Effector memory CD4-positive, alpha-beta T cell (primary cell): ENCODE measurements around the gene SAMD1.

Experiments used
- DNase-seq, 3 donors: peaks; one replicate each; pipeline ENCODE4 v3.0.0-alpha.2; 2020
- H3K27ac ChIP-seq: 2 replicates; pipeline ENCODE4 v1.7.0; 2013; ENCODE audit warnings: mild to moderate bottlenecking, low read length, moderate library complexity; ENCODE audit not compliant: insufficient read depth, poor library complexity, severe bottlenecking
- H3K27me3 ChIP-seq: replicated peaks from 2 replicates; pipeline ENCODE4 v1.7.0; 2013; ENCODE audit warnings: mild to moderate bottlenecking, low read length; ENCODE audit not compliant: insufficient read depth, control insufficient read depth, poor library complexity, severe bottlenecking
- H3K36me3 ChIP-seq: 2 replicates; pipeline ENCODE4 v1.7.0; 2013; ENCODE audit warnings: mild to moderate bottlenecking, low read length, moderate library complexity; ENCODE audit not compliant: control insufficient read depth, insufficient read depth
- H3K4me1 ChIP-seq: 2 replicates; pipeline ENCODE4 v1.7.0; 2013; ENCODE audit warnings: low read length, mild to moderate bottlenecking; ENCODE audit not compliant: control insufficient read depth, insufficient read depth, poor library complexity, severe bottlenecking
- H3K4me3 ChIP-seq: 2 replicates; pipeline ENCODE4 v1.7.0; 2013; ENCODE audit warnings: low read length, low read depth, mild to moderate bottlenecking; ENCODE audit not compliant: insufficient read depth, poor library complexity, severe bottlenecking
- H3K9me3 ChIP-seq: 2 replicates; pipeline ENCODE4 v1.7.0; 2013; ENCODE audit warnings: mild to moderate bottlenecking, low read length, moderate library complexity; ENCODE audit not compliant: control insufficient read depth

Gene SAMD1

DNA sequence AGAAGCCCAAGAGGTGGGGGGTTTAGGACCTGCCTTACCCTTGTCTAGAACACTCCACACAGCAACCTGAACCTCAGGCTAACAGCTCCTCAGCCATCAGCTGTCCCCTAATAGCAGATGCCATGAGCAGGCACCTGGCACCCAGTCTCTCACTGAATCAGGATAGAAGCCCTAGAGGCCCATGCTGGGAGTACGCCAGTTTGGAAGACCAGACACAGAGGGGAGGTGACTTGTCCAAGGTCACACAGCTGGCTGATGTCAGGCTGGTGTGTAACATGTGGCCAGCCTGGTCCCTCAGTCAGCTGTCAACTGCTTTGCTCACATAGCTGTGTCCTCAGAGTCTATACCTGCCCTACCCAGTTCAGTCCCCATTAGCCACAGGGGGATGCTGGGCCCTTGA lies 12.8 kb upstream of the SAMD1 start:
- H3K27ac ChIP-seq = no peak overlapping the region
- no peaks in the 10 kb centered on the region for H3K27me3 ChIP-seq
- no peaks in the 10 kb centered on the region for H3K4me1 ChIP-seq
- DNase-seq = no peak
- no peaks in the 10 kb centered on the region for H3K9me3 ChIP-seq
- no peak overlapping the region for H3K4me3 ChIP-seq
- peaks cover 33% of the 10 kb centered on the region for H3K36me3 ChIP-seq

- H3K27me3 ChIP-seq = no peaks in the 10 kb centered on the region
- H3K4me3 ChIP-seq = no peak overlapping the region
- peaks cover 37% of the 10 kb centered on the region for H3K36me3 ChIP-seq
- no peaks in the 10 kb centered on the region for H3K9me3 ChIP-seq
- H3K27ac ChIP-seq = no peak overlapping the region
- no peak for DNase-seq
- H3K4me1 ChIP-seq = no peaks in the 10 kb centered on the region
Observed at GRCh38 chr19:14102756-14103155, 12.2 kb upstream of the SAMD1 start.

DNA sequence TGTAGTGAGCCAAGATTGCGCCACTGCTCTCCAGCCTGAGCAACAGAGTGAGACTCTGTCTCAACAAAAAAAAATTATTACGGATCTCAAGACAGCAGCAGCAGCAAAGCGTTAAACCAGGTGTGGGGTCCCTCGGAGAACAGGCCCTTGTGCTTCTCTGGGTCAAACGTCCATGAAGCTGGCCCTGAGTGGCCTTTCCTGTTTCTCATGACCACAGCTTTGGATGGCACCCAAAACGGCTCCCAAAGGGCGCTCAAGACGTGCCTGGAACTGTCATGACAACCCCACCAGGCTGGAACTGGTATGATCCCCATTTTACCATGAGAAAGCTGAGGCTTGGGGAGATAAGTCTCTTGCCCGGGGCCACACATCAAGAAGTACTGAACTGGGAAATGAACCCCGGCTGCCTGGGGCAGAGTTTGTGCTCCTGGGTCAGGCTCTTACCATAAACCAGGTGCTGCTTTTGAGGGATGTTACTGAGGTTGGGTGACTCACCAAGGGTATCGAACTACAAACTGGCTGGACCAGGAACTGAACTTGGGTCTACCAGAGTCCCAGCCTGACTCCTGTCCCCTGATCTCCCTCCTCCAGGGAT lies 11.6 kb upstream of the SAMD1 start:
- no peak overlapping the region for H3K27ac ChIP-seq
- no peaks in the 10 kb centered on the region for H3K27me3 ChIP-seq
- peaks cover 38% of the 10 kb centered on the region for H3K36me3 ChIP-seq
- H3K9me3 ChIP-seq = no peaks in the 10 kb centered on the region
- H3K4me1 ChIP-seq = no peaks in the 10 kb centered on the region
- H3K4me3 ChIP-seq = no peak overlapping the region
- no peak for DNase-seq

- H3K27ac ChIP-seq = no peak overlapping the region
- H3K27me3 ChIP-seq = no peaks in the 10 kb centered on the region
- no peak for DNase-seq
- H3K9me3 ChIP-seq = no peaks in the 10 kb centered on the region
- no peaks in the 10 kb centered on the region for H3K4me1 ChIP-seq
- H3K36me3 ChIP-seq = peaks cover 33% of the 10 kb centered on the region
- H3K4me3 ChIP-seq = no peak overlapping the region
Observed at GRCh38 chr19:14101003-14101545, 10.5 kb upstream of the SAMD1 start.

DNA sequence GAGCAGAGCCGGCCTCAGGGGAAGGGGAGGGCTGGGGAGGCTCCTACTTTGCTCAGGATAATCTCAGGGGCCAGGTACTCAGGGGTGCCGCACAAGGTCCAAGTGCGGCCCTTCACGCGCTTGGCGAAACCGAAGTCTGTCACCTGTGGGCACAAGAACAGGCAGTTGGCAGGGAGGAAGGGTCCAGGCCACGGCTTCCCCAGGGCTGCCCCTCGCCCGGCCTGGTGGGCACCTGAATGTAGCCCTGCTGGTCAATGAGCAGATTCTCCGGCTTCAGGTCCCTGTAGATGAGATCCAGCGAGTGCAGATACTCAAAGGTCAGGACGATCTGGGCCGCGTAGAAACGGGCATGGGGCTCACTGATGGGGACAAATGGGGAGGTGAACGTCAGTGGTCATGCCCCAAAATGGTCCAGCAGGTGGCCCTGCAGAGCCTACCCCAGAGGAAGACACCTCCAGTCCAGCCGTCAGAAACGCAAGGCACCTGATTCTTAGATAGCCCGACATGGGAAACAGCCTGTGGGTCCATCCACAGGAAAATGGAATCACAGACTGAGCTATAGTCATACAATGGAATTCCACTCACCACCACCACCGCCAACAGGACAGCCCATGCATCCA lies 7.1 kb upstream of the SAMD1 start:
- peaks cover 18% of the 10 kb centered on the region for H3K36me3 ChIP-seq
- H3K27me3 ChIP-seq = no peaks in the 10 kb centered on the region
- DNase-seq = no peak
- H3K27ac ChIP-seq = no peak overlapping the region
- H3K4me1 ChIP-seq = no peaks in the 10 kb centered on the region
- no peak overlapping the region for H3K4me3 ChIP-seq
- no peaks in the 10 kb centered on the region for H3K9me3 ChIP-seq

DNA sequence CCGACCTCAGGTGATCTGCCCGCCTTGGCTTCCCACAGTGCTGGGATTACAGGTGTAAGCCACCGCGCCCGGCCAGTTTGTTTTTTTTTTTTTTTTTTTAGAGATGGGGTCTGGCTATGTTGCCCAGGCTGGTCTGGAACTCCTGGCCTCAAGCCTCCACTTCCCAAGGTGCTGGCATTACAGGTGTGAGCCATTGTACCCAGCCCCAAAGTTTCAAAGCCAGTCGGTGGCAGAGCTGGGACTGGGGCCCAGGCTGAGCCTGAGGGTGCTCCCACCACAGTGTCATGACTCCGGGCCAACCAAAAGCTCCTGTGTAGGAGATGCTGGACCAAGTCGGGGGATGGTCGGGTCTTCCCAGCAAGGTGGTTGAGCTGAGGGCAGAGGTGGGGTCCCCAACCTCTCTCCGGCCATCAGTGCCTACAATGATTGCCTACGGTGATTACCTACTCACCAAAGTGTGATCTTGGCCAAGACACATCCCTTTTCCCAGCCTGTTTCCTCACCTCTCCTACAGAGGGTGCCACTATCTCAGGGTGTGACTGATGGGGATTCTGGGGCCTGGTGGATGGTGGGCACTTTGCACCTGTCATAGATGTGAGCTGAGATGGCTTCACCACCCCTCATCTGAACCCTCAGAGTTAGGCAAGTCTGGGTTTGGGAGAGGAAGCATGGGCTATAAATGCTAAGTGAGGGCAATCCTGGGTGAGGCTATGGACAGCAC lies 5.9 kb upstream of the SAMD1 start:
- no peak for DNase-seq
- Histone ChIP-seq H3K27ac (no peak overlapping the region), H3K9me3 (no peaks in the 10 kb centered on the region), H3K36me3 (peaks cover 11% of the 10 kb centered on the region), H3K4me1 (no peaks in the 10 kb centered on the region), H3K4me3 (no peak overlapping the region), H3K27me3 (no peaks in the 10 kb centered on the region)

GRCh38 chr19:14094854-14095253 lies 4.3 kb upstream of the SAMD1 start:
- Histone ChIP-seq H3K4me3 (no peak overlapping the region), H3K27ac (no peak overlapping the region), H3K9me3 (no peaks in the 10 kb centered on the region), H3K36me3 (peaks cover 8% of the 10 kb centered on the region), H3K27me3 (no peaks in the 10 kb centered on the region), H3K4me1 (no peaks in the 10 kb centered on the region)
- DNase-seq = no peak

DNA sequence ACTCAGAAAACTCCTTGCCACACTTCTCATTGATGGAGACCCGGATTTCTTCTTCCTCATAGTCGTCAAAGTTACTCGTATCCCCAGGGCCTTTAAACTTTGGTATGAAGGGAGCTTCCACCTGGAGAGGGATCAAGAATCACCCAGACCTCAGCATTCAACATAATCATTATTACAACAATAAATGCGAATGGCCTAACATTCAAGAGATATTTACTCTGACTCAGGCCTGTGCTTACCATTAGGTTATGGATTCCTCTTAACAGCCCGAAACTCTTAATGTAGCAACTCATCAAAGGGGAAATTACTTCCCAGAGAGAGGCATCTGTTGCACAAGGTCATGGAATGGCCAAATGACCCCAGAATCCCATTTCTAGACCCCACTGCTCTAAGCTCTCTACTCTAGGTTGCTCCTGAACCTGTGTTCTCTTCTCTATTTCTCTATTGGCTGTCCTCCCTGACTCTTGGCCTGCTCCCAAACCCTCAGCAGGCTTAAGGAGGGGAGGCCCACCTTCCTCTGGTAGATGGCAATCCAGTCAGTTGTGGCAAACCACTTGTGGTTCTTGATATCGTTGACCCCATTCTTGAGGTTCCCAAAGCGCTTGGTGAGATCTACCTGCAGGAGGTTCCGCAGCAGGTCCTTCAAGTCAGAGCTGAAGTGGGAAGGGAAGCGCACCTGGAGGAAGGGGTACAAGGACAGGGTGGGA lies 2.7 kb upstream of the SAMD1 start:
- DNase-seq = no peak
- Histone ChIP-seq H3K36me3 (peaks cover 11% of the 10 kb centered on the region), H3K4me1 (no peaks in the 10 kb centered on the region), H3K4me3 (no peak overlapping the region), H3K9me3 (no peaks in the 10 kb centered on the region), H3K27ac (no peak overlapping the region), H3K27me3 (no peaks in the 10 kb centered on the region)

DNA sequence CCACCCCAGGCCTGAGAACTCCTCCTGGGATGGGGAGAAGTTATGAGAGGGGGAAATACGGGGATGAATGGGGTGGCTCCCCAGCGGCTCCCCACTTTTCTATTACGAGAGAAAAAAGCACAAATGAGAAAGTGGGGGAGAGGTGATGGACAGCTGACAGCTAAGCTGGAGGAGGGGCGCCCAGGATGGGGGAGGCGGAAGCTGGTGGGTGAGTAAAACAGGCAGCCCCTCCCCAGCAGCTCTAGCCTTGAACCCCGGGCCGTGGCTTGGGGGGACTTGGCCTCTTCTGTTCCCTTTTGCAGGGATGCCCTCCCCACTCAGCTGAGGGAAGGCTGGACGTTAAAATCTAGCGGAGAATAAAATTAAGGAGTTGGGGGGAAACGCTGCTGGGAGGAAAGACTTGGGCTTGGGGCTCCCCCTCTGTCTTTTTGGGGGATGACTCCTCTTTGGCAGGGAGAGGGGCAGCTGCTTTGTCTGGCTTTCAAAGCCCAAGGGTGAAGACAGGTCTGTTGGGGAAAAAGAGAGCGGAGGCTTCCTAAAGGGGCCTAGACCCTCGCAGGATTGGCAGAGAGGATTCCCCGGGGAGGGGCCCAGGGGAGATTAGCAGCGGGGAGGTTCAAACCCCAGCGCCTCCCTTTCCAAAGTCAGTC lies 1.4 kb upstream of the SAMD1 start:
- H3K27me3 ChIP-seq = no peaks in the 10 kb centered on the region
- H3K4me1 ChIP-seq = no peaks in the 10 kb centered on the region
- no peaks in the 10 kb centered on the region for H3K9me3 ChIP-seq
- DNase-seq = no peak
- H3K27ac ChIP-seq = peak overlapping the region; percentile 77
- peak overlapping the region; percentile 77 for H3K4me3 ChIP-seq
- H3K36me3 ChIP-seq = peaks cover 7% of the 10 kb centered on the region
